ENCODE measurements around the gene UCK2.

DNA sequence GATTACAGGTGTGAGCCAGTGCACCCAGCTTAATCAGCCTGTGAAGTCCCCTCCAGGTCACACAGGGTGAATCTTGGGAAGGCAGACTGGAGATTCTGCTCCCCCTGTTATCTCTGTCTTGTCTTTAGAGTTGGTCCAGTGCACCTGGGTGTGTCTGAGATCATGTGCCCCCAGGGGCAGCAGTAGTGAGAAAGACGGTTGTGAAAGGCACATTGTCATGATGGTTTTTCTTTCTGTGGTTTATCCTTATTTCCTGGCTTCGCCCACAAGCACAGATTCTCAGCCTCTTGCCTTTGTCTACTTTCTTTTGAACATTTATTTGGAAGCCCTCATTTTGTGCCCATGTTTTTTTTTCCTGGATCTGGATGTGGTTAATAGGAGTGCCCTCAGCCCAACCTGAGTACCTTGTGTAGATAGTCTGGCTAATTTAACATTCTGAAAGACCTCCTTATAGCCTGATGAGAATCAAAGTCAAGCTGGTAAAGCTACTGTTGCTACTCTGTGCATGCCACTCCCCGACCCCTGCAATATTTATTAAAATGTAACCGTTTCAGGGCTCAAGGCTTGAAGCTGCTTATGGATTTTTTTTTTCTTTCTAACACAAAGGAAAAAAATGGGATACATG lies 23.7 kb downstream of the UCK2 start:
- TF ChIP-seq, protein P1, sequence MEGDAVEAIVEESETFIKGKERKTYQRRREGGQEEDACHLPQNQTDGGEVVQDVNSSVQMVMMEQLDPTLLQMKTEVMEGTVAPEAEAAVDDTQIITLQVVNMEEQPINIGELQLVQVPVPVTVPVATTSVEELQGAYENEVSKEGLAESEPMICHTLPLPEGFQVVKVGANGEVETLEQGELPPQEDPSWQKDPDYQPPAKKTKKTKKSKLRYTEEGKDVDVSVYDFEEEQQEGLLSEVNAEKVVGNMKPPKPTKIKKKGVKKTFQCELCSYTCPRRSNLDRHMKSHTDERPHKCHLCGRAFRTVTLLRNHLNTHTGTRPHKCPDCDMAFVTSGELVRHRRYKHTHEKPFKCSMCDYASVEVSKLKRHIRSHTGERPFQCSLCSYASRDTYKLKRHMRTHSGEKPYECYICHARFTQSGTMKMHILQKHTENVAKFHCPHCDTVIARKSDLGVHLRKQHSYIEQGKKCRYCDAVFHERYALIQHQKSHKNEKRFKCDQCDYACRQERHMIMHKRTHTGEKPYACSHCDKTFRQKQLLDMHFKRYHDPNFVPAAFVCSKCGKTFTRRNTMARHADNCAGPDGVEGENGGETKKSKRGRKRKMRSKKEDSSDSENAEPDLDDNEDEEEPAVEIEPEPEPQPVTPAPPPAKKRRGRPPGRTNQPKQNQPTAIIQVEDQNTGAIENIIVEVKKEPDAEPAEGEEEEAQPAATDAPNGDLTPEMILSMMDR (IDR thresholded peaks at IDR 0.05; ENCODE audit: low read depth, low read length) = no peak
- no peak for TF ChIP-seq EZH2phosphoT487 (IDR thresholded peaks at IDR 0.05; ENCODE audit: low read depth)
